IMR-90 (cell line): ENCODE data around the gene PLCB3. TPM values are rescaled to one million over a fixed set of nuclear protein-coding genes. Genes with fewer than 3 reads are reported as not detected.

Experiments
- ATAC-seq: fragments of 200-7000 bp; cut with Tn5 transposase; 2 replicates; pipeline ENCODE4 v1.9.1; 2020; ENCODE audit warnings: low read depth, mild to moderate bottlenecking, moderate library complexity
- BruUV-seq: library from RNA; stranded (reverse); fragments of 400-500 nt; replicated peaks from 2 replicates; lab custom pipeline; 2021; lab: Mats Ljungman, UMichigan
- CTCF ChIA-PET: fragments of 300-600 bp; formaldehyde crosslinking; extraction: SDS; loops from one replicate; lab custom pipeline; 2021; ENCODE audit warnings: antibody characterized with exemption; lab: Yijun Ruan, JAX
- POLR2A ChIA-PET: fragments of 300-600 bp; sonication (Branson Sonifier 250); formaldehyde crosslinking; loops from one replicate; lab custom pipeline; 2022; ENCODE audit warnings: antibody characterized with exemption; ENCODE audit not compliant: unreplicated experiment; lab: Charles Lee
- DNase-seq: peaks from one replicate; pipeline ENCODE4 v3.0.0; 2013
- H2AFZ ChIP-seq: replicated peaks from 2 replicates; pipeline ENCODE3; 2013; ENCODE audit warnings: low read length, mild to moderate bottlenecking; ENCODE audit not compliant: poor library complexity
- H2AK5ac ChIP-seq: 2 replicates; pipeline ENCODE4 v1.6.1; 2013; ENCODE audit warnings: low read depth, low read length, inconsistent platforms
- H2AK9ac ChIP-seq: replicated peaks from 2 replicates; pipeline ENCODE3; 2013; ENCODE audit warnings: mild to moderate bottlenecking, low read depth, low read length, moderate library complexity; ENCODE audit not compliant: poor library complexity
- H2BK120ac ChIP-seq: 2 replicates; pipeline ENCODE4 v1.6.1; 2013; ENCODE audit warnings: low read depth, low read length, inconsistent platforms
- H2BK15ac ChIP-seq: 3 replicates; pipeline ENCODE4 v1.6.1; 2013; ENCODE audit warnings: low read depth, low read length, inconsistent platforms
- H2BK20ac ChIP-seq: 2 replicates; pipeline ENCODE4 v1.6.1; 2013; ENCODE audit warnings: low read depth, mild to moderate bottlenecking, inconsistent platforms, low read length, moderate library complexity
- H2BK5ac ChIP-seq: 2 replicates; pipeline ENCODE4 v1.6.1; 2013; ENCODE audit warnings: mild to moderate bottlenecking, low read depth, low read length, inconsistent platforms; ENCODE audit not compliant: poor library complexity, severe bottlenecking
- H3K14ac ChIP-seq: replicated peaks from 2 replicates; pipeline ENCODE4 v1.6.1; 2013; ENCODE audit warnings: low read depth, low read length, inconsistent platforms
- H3K18ac ChIP-seq: 2 replicates; pipeline ENCODE4 v1.6.1; 2013; ENCODE audit warnings: low read depth, low read length, control low read depth
- H3K23ac ChIP-seq: 2 replicates; pipeline ENCODE4 v1.6.1; 2013; ENCODE audit warnings: low read depth, low read length, inconsistent platforms
- H3K27ac ChIP-seq: 2 replicates; pipeline ENCODE4 v1.5.1; 2013; ENCODE audit warnings: mild to moderate bottlenecking, control low read depth, low read length; ENCODE audit not compliant: insufficient read depth
- H3K27me3 ChIP-seq: 2 replicates; pipeline ENCODE4 v1.6.1; 2013; ENCODE audit warnings: low read length; ENCODE audit not compliant: control insufficient read depth, insufficient read depth
- H3K36me3 ChIP-seq: 2 replicates; pipeline ENCODE4 v1.6.1; 2013; ENCODE audit warnings: low read length, mixed read lengths; ENCODE audit not compliant: control insufficient read depth, insufficient read depth
- H3K4ac ChIP-seq: 2 replicates; pipeline ENCODE4 v1.6.1; 2013; ENCODE audit warnings: low read depth, low read length, inconsistent platforms
- H3K4me1 ChIP-seq: 2 replicates; pipeline ENCODE4 v1.6.1; 2013; ENCODE audit warnings: low read length, mixed read lengths; ENCODE audit not compliant: control insufficient read depth, insufficient read depth
- H3K4me2 ChIP-seq: 2 replicates; pipeline ENCODE4 v1.6.1; 2013; ENCODE audit warnings: low read depth, mild to moderate bottlenecking, control low read depth, low read length, moderate library complexity
- H3K4me3 ChIP-seq: 2 replicates; pipeline ENCODE4 v1.5.1; 2013; ENCODE audit warnings: low read depth, mild to moderate bottlenecking, control low read depth, low read length, moderate library complexity; ENCODE audit not compliant: insufficient read depth
- H3K56ac ChIP-seq: 2 replicates; pipeline ENCODE4 v1.6.1; 2013; ENCODE audit warnings: low read length, inconsistent platforms; ENCODE audit not compliant: insufficient read depth; ENCODE audit errors: extremely low read depth
- H3K79me1 ChIP-seq, 2 experiments: 2 replicates each; pipeline ENCODE4 v1.6.1; 2013; ENCODE audit warnings: low read length in 2 of 2, inconsistent platforms in 1 of 2, low read depth in 1 of 2
- H3K9ac ChIP-seq: 2 replicates; pipeline ENCODE4 v1.6.1; 2013; ENCODE audit warnings: low read depth, low read length, control low read depth
- H3K9me1 ChIP-seq: 2 replicates; pipeline ENCODE4 v1.6.1; 2013; ENCODE audit warnings: low read length, inconsistent platforms; ENCODE audit not compliant: insufficient read depth
- H3K9me3 ChIP-seq: 2 replicates; pipeline ENCODE4 v1.6.1; 2013; ENCODE audit warnings: low read length; ENCODE audit not compliant: control insufficient read depth, insufficient read depth
- H4K20me1 ChIP-seq: 2 replicates; pipeline ENCODE4 v1.6.1; 2013; ENCODE audit warnings: low read length, inconsistent platforms; ENCODE audit not compliant: insufficient read depth
- H4K5ac ChIP-seq: 2 replicates; pipeline ENCODE4 v1.6.1; 2013; ENCODE audit warnings: mild to moderate bottlenecking, low read depth, low read length, control low read depth
- H4K8ac ChIP-seq, 2 experiments: 2 replicates each; pipeline ENCODE4 v1.6.1; 2013; ENCODE audit warnings: low read depth in 2 of 2, low read length in 2 of 2, control low read depth in 1 of 2, inconsistent platforms in 1 of 2
- H4K91ac ChIP-seq: 2 replicates; pipeline ENCODE4 v1.6.1; 2013; ENCODE audit warnings: low read depth, low read length, inconsistent platforms; ENCODE audit not compliant: insufficient read depth
- CHD1 ChIP-seq: IDR thresholded peaks from 2 replicates; pipeline ENCODE4 v1.6.1; 2012; ENCODE audit warnings: low read depth, low read length, improper control_type of control experiment
- MAZ ChIP-seq: IDR thresholded peaks from 2 replicates; pipeline ENCODE4 v1.6.1; 2012; ENCODE audit warnings: low read depth, mild to moderate bottlenecking, low read length, improper control_type of control experiment, moderate library complexity, borderline replicate concordance
- MXI1 ChIP-seq: IDR thresholded peaks from 2 replicates; pipeline ENCODE4 v1.6.1; 2012; ENCODE audit warnings: low read depth, mild to moderate bottlenecking, low read length, moderate library complexity, borderline replicate concordance
- POLR2A ChIP-seq: IDR thresholded peaks from 2 replicates; pipeline ENCODE4 v1.6.1; 2012; ENCODE audit warnings: mild to moderate bottlenecking, low read depth, low read length
- RAD21 ChIP-seq: IDR thresholded peaks from 2 replicates; pipeline ENCODE4 v1.6.1; 2012; ENCODE audit warnings: low read length, improper control_type of control experiment
- whole genome bisulfite sequencing, 2 experiments: methylation state at CpG; one replicate each; pipeline versions ENCODE4 v1.1.5 to v1.1.7; 2013; ENCODE audit warnings: missing lambda C conversion rate in 2 of 2; ENCODE audit not compliant: insufficient read length in 1 of 2; ENCODE audit errors: extremely low coverage in 2 of 2; 5-methylcytosine and 5-hydroxymethylcytosine counted together
- dilution Hi-C: fragments of 300-500 bp; cut with HindIII; formaldehyde crosslinking; loops from one replicate; pipeline ENCODE4 v1.14.3; 2018; ENCODE audit warnings: low sequenced_read_pairs; ENCODE audit not compliant: unreplicated experiment
- in situ Hi-C: fragments of 300-500 bp; cut with MboI; formaldehyde crosslinking; loops from 3 replicates; pipeline ENCODE4 v1.14.3; 2019; ENCODE audit warnings: low sequenced_read_pairs, inconsistent platforms, mixed read lengths
- intact Hi-C: fragments of 100-400 bp; cut with micrococcal nuclease; formaldehyde crosslinking; loops from 2 replicates; pipeline ENCODE4 v1.10.0; 2022
- polyA plus RNA-seq, 3 experiments: library from polyadenylated mRNA; depleted of rRNA; stranded (reverse); fragments of >200 nt; gene quantifications; 2 replicates each; pipeline ENCODE4 v1.2.3, GENCODE V29; 2012; ENCODE audit warnings: low replicate concordance in 1 of 3
- total RNA-seq: library from RNA; depleted of rRNA; stranded (reverse); fragments of >200 nt; gene quantifications from 2 replicates; pipeline ENCODE4 v1.2.3, GENCODE V29; 2012
- TF ChIP-seq, protein P1 (sequence below): conservative IDR thresholded peaks from 2 replicates; pipeline ENCODE4 v1.5.1; 2012; ENCODE audit warnings: mild to moderate bottlenecking, low read depth, low read length, improper control_type of control experiment

The PLCB3 gene
- total and polyA plus RNA-seq, 2 of the 4 experiments (the other 2 are of a cell fraction): 23.9 to 24.9 TPM

DNA sequence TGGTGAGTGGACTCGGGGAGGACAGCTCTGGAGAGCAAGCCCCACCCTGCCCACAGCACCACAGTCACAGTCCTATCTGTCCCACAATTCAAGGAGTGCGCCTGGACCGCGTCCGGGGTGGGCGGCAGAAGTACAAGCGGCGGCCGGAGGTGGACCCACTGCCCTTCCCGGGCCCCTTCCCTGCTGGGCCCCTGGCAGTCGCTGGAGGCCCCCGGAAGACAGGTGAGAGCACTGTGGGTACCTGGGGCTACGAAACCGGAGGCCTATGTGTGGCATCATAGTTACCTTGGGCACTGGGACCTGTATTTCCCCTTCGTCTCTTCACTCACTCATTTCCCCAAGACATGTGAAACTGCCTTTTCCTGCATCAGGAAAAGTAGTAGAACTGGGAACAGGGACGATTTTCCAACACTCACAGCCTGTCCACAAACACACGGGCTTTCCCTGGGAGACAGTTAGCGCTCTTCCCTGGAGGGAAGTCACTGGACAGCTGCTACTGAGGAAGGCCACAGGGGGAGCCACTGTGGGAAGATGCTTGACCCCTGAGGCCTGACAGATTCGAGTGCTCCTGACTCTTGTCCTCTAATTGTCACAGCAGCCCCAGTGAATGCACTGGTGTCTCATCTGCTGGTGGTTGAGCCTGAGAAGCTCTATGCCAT, 62.9 kb downstream of the PLCB3 start:
- Histone ChIP-seq H3K4ac (no peak overlapping the region), H4K5ac (no peak overlapping the region), H3K14ac (no peak overlapping the region), H3K23ac (no peak overlapping the region), H2AFZ (no peak overlapping the region), H3K18ac (no peak overlapping the region), H2BK5ac (no peak overlapping the region), H3K79me1 (peaks cover 11 to 38% of the 10 kb centered on the region in 2 experiments), H2AK5ac (no peak overlapping the region), H3K4me1 (peaks cover 5% of the 10 kb centered on the region), H4K91ac (no peak overlapping the region), H2BK15ac (no peak overlapping the region), H2BK20ac (no peak overlapping the region), H4K8ac (no peak overlapping the region), H3K27me3 (no peaks in the 10 kb centered on the region), H3K4me2 (no peak overlapping the region), H3K9ac (no peak overlapping the region), H4K20me1 (no peaks in the 10 kb centered on the region), H3K4me3 (no peak overlapping the region), H3K56ac (no peak overlapping the region), H2AK9ac (peak overlapping the region; percentile 65), H3K9me3 (no peaks in the 10 kb centered on the region), H3K36me3 (peaks cover 12% of the 10 kb centered on the region; the same call in 1 of the 2 replicates), H3K9me1 (peaks cover 5% of the 10 kb centered on the region), H2BK120ac (no peak overlapping the region), H3K27ac (no peak overlapping the region)
- ATAC-seq (no peak), DNase-seq (no peak)
- dilution Hi-C loops (no loop called here), intact Hi-C loops (no loop called here), in situ Hi-C loops (no loop called here)
- CTCF ChIA-PET: no interaction called here
- 0 out of 2 replicates have a peak, but pooled peaks have one; percentile 9 for TF ChIP-seq RAD21
- no peak for TF ChIP-seq POLR2A
- TF ChIP-seq CHD1: no peak
- no peak for TF ChIP-seq MXI1
- TF ChIP-seq, protein P1, sequence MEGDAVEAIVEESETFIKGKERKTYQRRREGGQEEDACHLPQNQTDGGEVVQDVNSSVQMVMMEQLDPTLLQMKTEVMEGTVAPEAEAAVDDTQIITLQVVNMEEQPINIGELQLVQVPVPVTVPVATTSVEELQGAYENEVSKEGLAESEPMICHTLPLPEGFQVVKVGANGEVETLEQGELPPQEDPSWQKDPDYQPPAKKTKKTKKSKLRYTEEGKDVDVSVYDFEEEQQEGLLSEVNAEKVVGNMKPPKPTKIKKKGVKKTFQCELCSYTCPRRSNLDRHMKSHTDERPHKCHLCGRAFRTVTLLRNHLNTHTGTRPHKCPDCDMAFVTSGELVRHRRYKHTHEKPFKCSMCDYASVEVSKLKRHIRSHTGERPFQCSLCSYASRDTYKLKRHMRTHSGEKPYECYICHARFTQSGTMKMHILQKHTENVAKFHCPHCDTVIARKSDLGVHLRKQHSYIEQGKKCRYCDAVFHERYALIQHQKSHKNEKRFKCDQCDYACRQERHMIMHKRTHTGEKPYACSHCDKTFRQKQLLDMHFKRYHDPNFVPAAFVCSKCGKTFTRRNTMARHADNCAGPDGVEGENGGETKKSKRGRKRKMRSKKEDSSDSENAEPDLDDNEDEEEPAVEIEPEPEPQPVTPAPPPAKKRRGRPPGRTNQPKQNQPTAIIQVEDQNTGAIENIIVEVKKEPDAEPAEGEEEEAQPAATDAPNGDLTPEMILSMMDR: peak; percentile 27; the same call in 1 of the 2 replicates
- no peak for TF ChIP-seq MAZ
- 87% methylated on average over 10 of the region's 19 CpGs; no CpG with 5 or more reads in 1 of the 2 experiments for WGBS, 2 experiments
- POLR2A ChIA-PET: no interaction called here
- no TSS peak for BruUV-seq
